H9 (cell line): Measurements from ENCODE around the gene CCIN. TPM values are rescaled to one million over a fixed set of nuclear protein-coding genes. Genes with fewer than 3 reads are reported as not detected.

Experiments
- DNase-seq: peaks from one replicate; pipeline ENCODE4 v3.0.0-alpha.2; 2017
- H2AFZ ChIP-seq: one replicate; pipeline ENCODE4 v1.6.1; 2013; ENCODE audit warnings: mild to moderate bottlenecking, low read length, control low read depth, moderate library complexity
- H2AK5ac ChIP-seq: 2 replicates; pipeline ENCODE4 v1.6.1; 2013; ENCODE audit warnings: low read length, control low read depth, mixed read lengths; ENCODE audit not compliant: insufficient read length
- H2BK120ac ChIP-seq: one replicate; pipeline ENCODE4 v1.6.1; 2013; ENCODE audit warnings: low read depth, mild to moderate bottlenecking, low read length, control low read depth, inconsistent platforms; ENCODE audit not compliant: poor library complexity, severe bottlenecking
- H2BK12ac ChIP-seq: 2 replicates; pipeline ENCODE4 v1.6.1; 2013; ENCODE audit warnings: low read length, control low read depth, mixed read lengths, low read depth; ENCODE audit not compliant: insufficient read length
- H2BK15ac ChIP-seq: 2 replicates; pipeline ENCODE4 v1.6.1; 2013; ENCODE audit warnings: low read depth, low read length, control low read depth
- H2BK20ac ChIP-seq: one replicate; pipeline ENCODE4 v1.6.1; 2013; ENCODE audit warnings: low read depth, mild to moderate bottlenecking, low read length, control low read depth, inconsistent platforms; ENCODE audit not compliant: poor library complexity, severe bottlenecking
- H2BK5ac ChIP-seq: 2 replicates; pipeline ENCODE4 v1.6.1; 2013; ENCODE audit warnings: low read length, control low read depth, mixed read lengths; ENCODE audit not compliant: insufficient read length
- H3K14ac ChIP-seq: 2 replicates; pipeline ENCODE4 v1.6.1; 2013; ENCODE audit warnings: low read length, control low read depth; ENCODE audit not compliant: insufficient read depth
- H3K18ac ChIP-seq: 2 replicates; pipeline ENCODE4 v1.6.1; 2013; ENCODE audit warnings: low read depth, mild to moderate bottlenecking, mixed read lengths, low read length, control low read depth; ENCODE audit not compliant: insufficient read length
- H3K23ac ChIP-seq: 2 replicates; pipeline ENCODE4 v1.6.1; 2013; ENCODE audit warnings: low read length, control low read depth, mixed read lengths, low read depth; ENCODE audit not compliant: insufficient read length
- H3K23me2 ChIP-seq: 2 replicates; pipeline ENCODE4 v1.6.1; 2013; ENCODE audit warnings: low read depth, mild to moderate bottlenecking, mixed read lengths, low read length, control low read depth; ENCODE audit not compliant: insufficient read length, poor library complexity, severe bottlenecking
- H3K27ac ChIP-seq: 2 replicates; pipeline ENCODE4 v1.5.1; 2013; ENCODE audit warnings: low read length, control low read depth, mixed read lengths, low read depth; ENCODE audit not compliant: insufficient read length
- H3K27me3 ChIP-seq: 2 replicates; pipeline ENCODE4 v1.6.1; 2013; ENCODE audit warnings: low read length, control low read depth, inconsistent platforms; ENCODE audit not compliant: insufficient read depth
- H3K4ac ChIP-seq: 2 replicates; pipeline ENCODE4 v1.6.1; 2013; ENCODE audit warnings: low read depth, mild to moderate bottlenecking, control low read depth, inconsistent platforms, low read length, moderate library complexity
- H3K4me1 ChIP-seq: 2 replicates; pipeline ENCODE4 v1.6.1; 2013; ENCODE audit warnings: low read length, control low read depth, inconsistent platforms; ENCODE audit not compliant: insufficient read depth
- H3K4me2 ChIP-seq: 2 replicates; pipeline ENCODE4 v1.6.1; 2013; ENCODE audit warnings: low read length, control low read depth, mixed read lengths; ENCODE audit not compliant: insufficient read length, insufficient read depth
- H3K56ac ChIP-seq: 2 replicates; pipeline ENCODE4 v1.6.1; 2013; ENCODE audit warnings: low read depth, mild to moderate bottlenecking, mixed read lengths, low read length, control low read depth; ENCODE audit not compliant: insufficient read length
- H3K79me1 ChIP-seq: 2 replicates; pipeline ENCODE4 v1.6.1; 2013; ENCODE audit warnings: low read depth, mild to moderate bottlenecking, moderate library complexity, low read length, control low read depth, inconsistent platforms; ENCODE audit not compliant: insufficient read depth, poor library complexity, severe bottlenecking
- H3K79me2 ChIP-seq: 2 replicates; pipeline ENCODE4 v1.6.1; 2013; ENCODE audit warnings: low read length, control low read depth, inconsistent platforms; ENCODE audit not compliant: insufficient read depth
- H3K9ac ChIP-seq: 2 replicates; pipeline ENCODE4 v1.6.1; 2013; ENCODE audit warnings: low read length, control low read depth, mixed read lengths; ENCODE audit not compliant: insufficient read length; ENCODE audit errors: extremely low read depth
- H3K9me3 ChIP-seq: one replicate; pipeline ENCODE4 v1.6.1; 2013; ENCODE audit warnings: low read depth, low read length, inconsistent platforms; ENCODE audit not compliant: control insufficient read depth
- H3T11ph ChIP-seq: one replicate; pipeline ENCODE4 v1.6.1; 2013; ENCODE audit warnings: mild to moderate bottlenecking, low read length, control low read depth, inconsistent platforms
- H4K20me1 ChIP-seq: one replicate; pipeline ENCODE4 v1.6.1; 2013; ENCODE audit not compliant: control insufficient read depth, insufficient read length, insufficient read depth
- H4K5ac ChIP-seq: 2 replicates; pipeline ENCODE4 v1.6.1; 2013; ENCODE audit warnings: low read depth, mild to moderate bottlenecking, mixed read lengths, low read length, control low read depth; ENCODE audit not compliant: insufficient read length
- H4K8ac ChIP-seq: replicated peaks from 2 replicates; pipeline ENCODE4 v1.6.1; 2013; ENCODE audit warnings: low read length, control low read depth, mixed read lengths, low read depth; ENCODE audit not compliant: insufficient read length
- H4K91ac ChIP-seq: 2 replicates; pipeline ENCODE4 v1.6.1; 2013; ENCODE audit warnings: low read depth, mild to moderate bottlenecking, moderate library complexity, mixed read lengths, low read length, control low read depth; ENCODE audit not compliant: insufficient read length
- H3K27ac Mint-ChIP-seq, 3 experiments: 2 replicates in 2 of 3; 3 replicates in 1 of 3; pipeline ENCODE4 v1.8.0; 2020 to 2021; ENCODE audit warnings: mixed read lengths in 3 of 3, mild to moderate bottlenecking in 1 of 3, moderate library complexity in 1 of 3
- H3K27me3 Mint-ChIP-seq: 2 replicates; pipeline ENCODE4 v1.8.0; 2021; ENCODE audit warnings: low read depth, mild to moderate bottlenecking, moderate library complexity, mixed read lengths
- H3K36me3 Mint-ChIP-seq, 3 experiments: 2 replicates in 2 of 3; 3 replicates in 1 of 3; pipeline ENCODE4 v1.8.0; 2020 to 2021; ENCODE audit warnings: low read depth in 3 of 3, mixed read lengths in 3 of 3; ENCODE audit not compliant: insufficient read depth in 1 of 3
- H3K4me1 Mint-ChIP-seq, 2 experiments: 2 replicates each; pipeline ENCODE4 v1.8.0; 2020; ENCODE audit warnings: mixed read lengths in 2 of 2
- H3K4me3 Mint-ChIP-seq, 2 experiments: 2 replicates in 1 of 2; 3 replicates in 1 of 2; pipeline ENCODE4 v1.8.0; 2020 to 2021; ENCODE audit warnings: mild to moderate bottlenecking in 2 of 2, mixed read lengths in 2 of 2, moderate library complexity in 1 of 2
- H3K9me3 Mint-ChIP-seq, 2 experiments: 2 replicates in 1 of 2; 3 replicates in 1 of 2; pipeline ENCODE4 v1.8.0; 2020; ENCODE audit warnings: mild to moderate bottlenecking in 2 of 2, mixed read lengths in 2 of 2, moderate library complexity in 1 of 2
- WGBS: extraction: QIAGEN DNeasy Blood & Tissue Kit; methylation state at CpG from one replicate; pipeline ENCODE4 v1.1.7; 2013; ENCODE audit warnings: missing lambda C conversion rate, low lambda C conversion rate, mixed read lengths; ENCODE audit not compliant: insufficient read length; ENCODE audit errors: extremely low coverage; 5-methylcytosine and 5-hydroxymethylcytosine counted together
- total RNA-seq: library from RNA; stranded (reverse); gene quantifications from 2 replicates; pipeline ENCODE4 v1.2.1, GENCODE V29; 2021
- TF ChIP-seq, protein P1 (sequence below): fragments of 200-600 bp; sonication (generic); conservative IDR thresholded peaks from 3 replicates; pipeline ENCODE4 v1.8.0; 2021; ENCODE audit warnings: antibody characterized with exemption, mild to moderate bottlenecking

Gene CCIN
- total RNA-seq, 1 experiment from 2014 or later, result not detected

DNA sequence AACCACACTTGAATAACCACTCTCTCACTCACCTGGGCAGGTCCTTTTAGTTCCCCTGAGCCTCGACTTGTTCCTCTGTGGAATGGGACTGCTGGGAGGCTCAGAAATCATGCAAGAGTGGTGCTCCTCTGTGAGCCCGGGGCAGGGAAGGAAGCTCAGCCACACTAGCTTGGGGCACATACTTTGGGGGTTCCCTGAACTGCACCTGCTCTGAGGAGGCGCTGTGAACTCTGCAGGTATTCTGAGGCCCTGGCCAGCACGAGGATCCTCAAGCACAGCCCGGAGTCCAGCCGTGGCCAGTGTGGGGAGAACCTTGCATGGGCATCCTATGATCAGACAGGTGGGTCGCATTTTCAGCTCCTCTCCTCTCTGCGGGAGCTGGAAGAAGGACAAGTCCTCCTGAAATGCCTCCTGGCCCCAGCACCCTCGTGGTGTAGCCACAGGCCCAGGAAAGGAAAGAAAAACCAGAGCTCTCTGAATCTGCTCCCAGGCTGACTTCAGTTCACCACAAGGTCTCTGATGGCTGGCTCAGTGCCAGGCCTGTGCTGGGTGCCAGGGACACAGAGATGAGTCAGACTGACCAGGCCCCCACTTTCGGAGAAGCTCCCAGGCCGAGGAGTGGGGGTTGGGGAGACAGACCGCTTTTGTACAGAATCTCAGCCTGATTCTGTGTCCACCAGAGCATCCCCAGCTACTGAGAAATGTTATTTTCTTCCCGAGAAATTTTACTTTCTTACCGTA is 20.7 kb upstream of the CCIN start:
- Histone ChIP-seq H3K18ac (no peak overlapping the region), H3K79me2 (no peaks in the 10 kb centered on the region), H4K91ac (no peak overlapping the region), H2BK120ac (no peak overlapping the region), H2AFZ (no peak overlapping the region), H3T11ph (no peak overlapping the region), H3K27ac (no peak overlapping the region), H3K79me1 (no peaks in the 10 kb centered on the region), H3K14ac (no peak overlapping the region), H4K5ac (no peak overlapping the region), H3K4me1 (peaks cover 3% of the 10 kb centered on the region; the same call in 1 of the 2 replicates), H3K4me2 (no peak overlapping the region), H2BK15ac (no peak overlapping the region), H3K9me3 (no peaks in the 10 kb centered on the region), H2AK5ac (no peak overlapping the region), H3K4ac (no peak overlapping the region), H3K56ac (no peak overlapping the region), H2BK20ac (no peak overlapping the region), H3K9ac (no peak overlapping the region), H2BK12ac (no peak overlapping the region), H3K27me3 (no peaks in the 10 kb centered on the region), H4K8ac (no peak overlapping the region), H3K23ac (no peak overlapping the region), H4K20me1 (no peaks in the 10 kb centered on the region), H2BK5ac (no peak overlapping the region), H3K23me2 (no peaks in the 10 kb centered on the region)
- no CpG with 5 or more reads among the region's 14 CpGs for WGBS
- no peak for DNase-seq
- Mint-ChIP-seq H3K4me1 (0 out of 4 replicates have a peak, but pooled peaks cover 0 to 3% of the 10 kb centered on the region in 2 experiments), H3K4me3 (no peak overlapping the region), H3K9me3 (peaks cover 12 to 13% of the 10 kb centered on the region in 2 experiments), H3K36me3 (peaks cover 13 to 19% (median 16%) of the 10 kb centered on the region in 3 experiments; a peak in 6 of 7 replicates), H3K27ac (no peak overlapping the region), H3K27me3 (peaks cover 16% of the 10 kb centered on the region)
- TF ChIP-seq, protein P1, sequence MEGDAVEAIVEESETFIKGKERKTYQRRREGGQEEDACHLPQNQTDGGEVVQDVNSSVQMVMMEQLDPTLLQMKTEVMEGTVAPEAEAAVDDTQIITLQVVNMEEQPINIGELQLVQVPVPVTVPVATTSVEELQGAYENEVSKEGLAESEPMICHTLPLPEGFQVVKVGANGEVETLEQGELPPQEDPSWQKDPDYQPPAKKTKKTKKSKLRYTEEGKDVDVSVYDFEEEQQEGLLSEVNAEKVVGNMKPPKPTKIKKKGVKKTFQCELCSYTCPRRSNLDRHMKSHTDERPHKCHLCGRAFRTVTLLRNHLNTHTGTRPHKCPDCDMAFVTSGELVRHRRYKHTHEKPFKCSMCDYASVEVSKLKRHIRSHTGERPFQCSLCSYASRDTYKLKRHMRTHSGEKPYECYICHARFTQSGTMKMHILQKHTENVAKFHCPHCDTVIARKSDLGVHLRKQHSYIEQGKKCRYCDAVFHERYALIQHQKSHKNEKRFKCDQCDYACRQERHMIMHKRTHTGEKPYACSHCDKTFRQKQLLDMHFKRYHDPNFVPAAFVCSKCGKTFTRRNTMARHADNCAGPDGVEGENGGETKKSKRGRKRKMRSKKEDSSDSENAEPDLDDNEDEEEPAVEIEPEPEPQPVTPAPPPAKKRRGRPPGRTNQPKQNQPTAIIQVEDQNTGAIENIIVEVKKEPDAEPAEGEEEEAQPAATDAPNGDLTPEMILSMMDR, result no peak
